ENCODE data around the gene MACROD2.

- TF ChIP-seq CTCF (IDR thresholded peaks at IDR 0.05; ENCODE audit: insufficient read depth, low read length, poor library complexity, severe bottlenecking): no peak
- TF ChIP-seq EZH2phosphoT487 (conservative IDR thresholded peaks at IDR 0.05; ENCODE audit: low read length): no peak
Observed at GRCh38 chr20:15789079-15789478, 1793.8 kb downstream of the MACROD2 start.
